OCI-LY1 (cell line): ENCODE data around the gene CCNH.

ENCODE experiments used
- EZH2 ChIP-seq: fragments of 200-600 bp; sonication (generic), shearing (Covaris generic); IDR thresholded peaks from 2 replicates; pipeline ENCODE4 v1.8.0; 2017; ENCODE audit warnings: borderline replicate concordance, mixed run types, mild to moderate bottlenecking, antibody characterized with exemption, low read length, moderate library complexity, mixed read lengths
- TF ChIP-seq, protein P1 (sequence below): fragments of 200-600 bp; sonication (generic), shearing (Covaris generic); IDR thresholded peaks from 2 replicates; pipeline ENCODE4 v1.5.1; 2017; ENCODE audit warnings: mild to moderate bottlenecking, antibody characterized with exemption, low read length, moderate library complexity, mixed read lengths

DNA sequence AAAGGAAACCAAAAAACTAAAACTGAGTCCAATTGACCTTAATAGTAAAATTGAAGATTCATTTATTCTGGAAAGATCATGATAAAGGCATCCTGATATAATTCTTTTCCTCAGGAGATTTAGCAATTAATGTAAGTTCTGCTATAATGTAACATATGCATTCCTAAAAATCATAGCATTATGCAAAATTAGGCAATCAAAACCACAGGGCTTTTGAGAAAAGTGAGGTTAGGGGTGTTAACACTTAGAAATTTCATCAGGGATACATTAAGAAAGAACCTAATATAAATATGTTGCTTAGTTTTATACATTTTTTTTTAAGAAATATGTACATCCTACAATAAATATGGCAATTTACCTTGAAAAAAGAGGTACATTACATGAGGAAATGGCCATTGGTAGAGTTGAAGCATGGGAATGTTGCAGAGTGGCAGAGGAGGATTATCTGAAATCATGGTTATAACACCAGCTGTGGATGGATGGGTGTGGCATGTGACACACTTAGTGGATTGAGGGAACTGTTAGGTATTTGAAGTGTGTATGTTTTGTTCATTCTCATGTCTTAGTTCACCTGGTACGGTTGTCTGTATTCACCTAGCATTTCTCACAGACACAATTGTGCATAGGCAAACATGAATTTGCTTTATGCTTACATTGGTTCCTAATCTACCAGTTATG is 51.1 kb downstream of the CCNH start:
- TF ChIP-seq EZH2, result no peak
- TF ChIP-seq, protein P1, sequence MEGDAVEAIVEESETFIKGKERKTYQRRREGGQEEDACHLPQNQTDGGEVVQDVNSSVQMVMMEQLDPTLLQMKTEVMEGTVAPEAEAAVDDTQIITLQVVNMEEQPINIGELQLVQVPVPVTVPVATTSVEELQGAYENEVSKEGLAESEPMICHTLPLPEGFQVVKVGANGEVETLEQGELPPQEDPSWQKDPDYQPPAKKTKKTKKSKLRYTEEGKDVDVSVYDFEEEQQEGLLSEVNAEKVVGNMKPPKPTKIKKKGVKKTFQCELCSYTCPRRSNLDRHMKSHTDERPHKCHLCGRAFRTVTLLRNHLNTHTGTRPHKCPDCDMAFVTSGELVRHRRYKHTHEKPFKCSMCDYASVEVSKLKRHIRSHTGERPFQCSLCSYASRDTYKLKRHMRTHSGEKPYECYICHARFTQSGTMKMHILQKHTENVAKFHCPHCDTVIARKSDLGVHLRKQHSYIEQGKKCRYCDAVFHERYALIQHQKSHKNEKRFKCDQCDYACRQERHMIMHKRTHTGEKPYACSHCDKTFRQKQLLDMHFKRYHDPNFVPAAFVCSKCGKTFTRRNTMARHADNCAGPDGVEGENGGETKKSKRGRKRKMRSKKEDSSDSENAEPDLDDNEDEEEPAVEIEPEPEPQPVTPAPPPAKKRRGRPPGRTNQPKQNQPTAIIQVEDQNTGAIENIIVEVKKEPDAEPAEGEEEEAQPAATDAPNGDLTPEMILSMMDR, result no peak
